HepG2 (cell line): ENCODE data around the gene AFG1L. TPM values are rescaled to one million over a fixed set of nuclear protein-coding genes. Genes with fewer than 3 reads are reported as not detected.

Source experiments
- KAT8 ChIP-seq: IDR thresholded peaks from 2 replicates; pipeline ENCODE4 v1.6.1; 2016; ENCODE audit warnings: missing genetic modification reagents, missing compliant biosample characterization
- ZNF607 ChIP-seq: sonication (generic); formaldehyde crosslinking; IDR thresholded peaks from 2 replicates; pipeline ENCODE4 v1.5.1; 2020; ENCODE audit warnings: missing genetic modification reagents, mild to moderate bottlenecking, borderline replicate concordance
- polyA plus RNA-seq, 8 experiments: library from polyadenylated mRNA; depleted of rRNA in 3 of 8; stranded (reverse) in 7 of 8; unstranded in 1 of 8; fragments of >200 nt; fragmentation: Illumina TruSeq in 4 of 8; extraction: Trizol in 4 of 8; gene quantifications; 2 replicates each; pipeline versions ENCODE4 v1.2.1 to v1.2.3, GENCODE V29; 2011 to 2016; ENCODE audit warnings: low read depth in 4 of 8, missing spikeins in 1 of 8, mixed read lengths in 1 of 8; ENCODE audit not compliant: insufficient read depth in 1 of 8
- total RNA-seq, 5 experiments: library from RNA; depleted of rRNA; stranded (reverse); fragments of >200 nt; fragmentation: Illumina TruSeq; extraction: Trizol; gene quantifications; 2 replicates each; pipeline ENCODE4 v1.2.3, GENCODE V29; 2016; ENCODE audit warnings: low read depth in 1 of 5
- TF ChIP-seq, protein P1 (sequence below), 2 experiments: sonication (generic) in 1 of 2; formaldehyde crosslinking in 1 of 2; IDR thresholded peaks; 2 replicates each; pipeline versions ENCODE4 v1.6.1 to v1.9.0; 2014 to 2022; ENCODE audit warnings: antibody characterized with exemption in 1 of 2, borderline replicate concordance in 1 of 2, inconsistent platforms in 1 of 2, low read depth in 1 of 2, missing genetic modification reagents in 1 of 2
- TF ChIP-seq, protein P2 (sequence below): sonication (generic); formaldehyde crosslinking; IDR thresholded peaks from 2 replicates; pipeline ENCODE4 v1.4.0; 2020; ENCODE audit warnings: mild to moderate bottlenecking, missing genetic modification reagents
- TF ChIP-seq, protein P3 (sequence below): sonication (generic); formaldehyde crosslinking; IDR thresholded peaks from 2 replicates; pipeline ENCODE4; 2020; ENCODE audit warnings: missing genetic modification reagents, mild to moderate bottlenecking, borderline replicate concordance
- TF ChIP-seq, protein P4 (sequence below): IDR thresholded peaks from 2 replicates; pipeline ENCODE4 v1.6.1; 2018; ENCODE audit warnings: missing genetic modification reagents, mild to moderate bottlenecking, missing compliant biosample characterization
- TF ChIP-seq, protein P5 (sequence below): sonication (generic); formaldehyde crosslinking; IDR thresholded peaks from 2 replicates; pipeline ENCODE4 v1.8.0; 2022; ENCODE audit warnings: mild to moderate bottlenecking, missing genetic modification reagents
- TF ChIP-seq, protein P6 (sequence below): sonication (generic); formaldehyde crosslinking; IDR thresholded peaks from 2 replicates; pipeline ENCODE4 v1.9.0; 2021; ENCODE audit warnings: missing genetic modification reagents, borderline replicate concordance

AFG1L gene
- total and polyA plus RNA-seq, 2 of the 13 experiments (the other 11 are each of a cell fraction or from before 2014, with no cell fraction given): 3.1 to 14.0 TPM

DNA sequence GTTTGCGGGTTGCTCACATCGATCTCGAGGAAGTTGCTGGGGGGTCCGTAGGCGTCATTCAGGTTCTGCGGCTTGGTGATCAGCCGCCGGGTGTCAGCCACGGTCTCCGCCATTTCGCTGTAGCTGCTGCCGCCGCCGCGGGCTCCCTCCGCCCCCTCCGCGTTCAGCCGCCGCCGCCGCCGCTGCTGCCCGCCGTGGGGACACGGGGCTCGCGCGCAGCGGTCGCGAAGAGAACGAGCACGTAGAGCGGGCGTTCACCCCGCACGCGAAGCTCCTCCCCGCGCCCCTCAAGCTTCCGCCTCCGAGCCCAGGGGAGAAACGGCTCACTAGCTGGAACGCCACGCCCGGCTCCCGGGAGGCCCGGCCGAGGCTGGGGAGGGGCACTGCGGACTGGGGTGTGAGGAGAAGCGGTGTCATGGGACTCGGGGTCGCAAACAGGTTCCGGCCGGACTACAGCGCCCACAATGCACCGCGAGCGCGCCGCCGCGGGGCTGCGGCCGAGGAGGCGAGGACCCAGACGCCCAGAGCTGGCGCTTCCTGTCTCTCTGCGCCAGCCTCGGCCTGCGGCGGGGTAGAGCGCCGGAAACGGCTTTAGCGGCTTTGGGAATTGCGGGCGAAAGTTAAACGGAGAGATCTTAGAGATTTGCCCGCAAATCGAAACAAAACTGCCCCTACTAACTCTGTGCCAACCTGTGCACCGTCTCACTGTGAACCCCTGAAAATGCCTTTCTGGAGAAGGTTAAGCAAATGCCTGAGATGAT lies 33.9 kb upstream of the AFG1L start, which contains the start of gene SNX3 (continued):
- TF ChIP-seq, protein P1, sequence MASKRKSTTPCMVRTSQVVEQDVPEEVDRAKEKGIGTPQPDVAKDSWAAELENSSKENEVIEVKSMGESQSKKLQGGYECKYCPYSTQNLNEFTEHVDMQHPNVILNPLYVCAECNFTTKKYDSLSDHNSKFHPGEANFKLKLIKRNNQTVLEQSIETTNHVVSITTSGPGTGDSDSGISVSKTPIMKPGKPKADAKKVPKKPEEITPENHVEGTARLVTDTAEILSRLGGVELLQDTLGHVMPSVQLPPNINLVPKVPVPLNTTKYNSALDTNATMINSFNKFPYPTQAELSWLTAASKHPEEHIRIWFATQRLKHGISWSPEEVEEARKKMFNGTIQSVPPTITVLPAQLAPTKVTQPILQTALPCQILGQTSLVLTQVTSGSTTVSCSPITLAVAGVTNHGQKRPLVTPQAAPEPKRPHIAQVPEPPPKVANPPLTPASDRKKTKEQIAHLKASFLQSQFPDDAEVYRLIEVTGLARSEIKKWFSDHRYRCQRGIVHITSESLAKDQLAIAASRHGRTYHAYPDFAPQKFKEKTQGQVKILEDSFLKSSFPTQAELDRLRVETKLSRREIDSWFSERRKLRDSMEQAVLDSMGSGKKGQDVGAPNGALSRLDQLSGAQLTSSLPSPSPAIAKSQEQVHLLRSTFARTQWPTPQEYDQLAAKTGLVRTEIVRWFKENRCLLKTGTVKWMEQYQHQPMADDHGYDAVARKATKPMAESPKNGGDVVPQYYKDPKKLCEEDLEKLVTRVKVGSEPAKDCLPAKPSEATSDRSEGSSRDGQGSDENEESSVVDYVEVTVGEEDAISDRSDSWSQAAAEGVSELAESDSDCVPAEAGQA (IDR thresholded peaks at IDR 0.05; ENCODE audit: low read depth): 0 out of 2 replicates have a peak, but pooled peaks have one; percentile 62
- TF ChIP-seq, protein P1 (CRISPR knock-in tag; IDR thresholded peaks at IDR 0.05; ENCODE audit: borderline replicate concordance): no peak
- TF ChIP-seq, protein P2, sequence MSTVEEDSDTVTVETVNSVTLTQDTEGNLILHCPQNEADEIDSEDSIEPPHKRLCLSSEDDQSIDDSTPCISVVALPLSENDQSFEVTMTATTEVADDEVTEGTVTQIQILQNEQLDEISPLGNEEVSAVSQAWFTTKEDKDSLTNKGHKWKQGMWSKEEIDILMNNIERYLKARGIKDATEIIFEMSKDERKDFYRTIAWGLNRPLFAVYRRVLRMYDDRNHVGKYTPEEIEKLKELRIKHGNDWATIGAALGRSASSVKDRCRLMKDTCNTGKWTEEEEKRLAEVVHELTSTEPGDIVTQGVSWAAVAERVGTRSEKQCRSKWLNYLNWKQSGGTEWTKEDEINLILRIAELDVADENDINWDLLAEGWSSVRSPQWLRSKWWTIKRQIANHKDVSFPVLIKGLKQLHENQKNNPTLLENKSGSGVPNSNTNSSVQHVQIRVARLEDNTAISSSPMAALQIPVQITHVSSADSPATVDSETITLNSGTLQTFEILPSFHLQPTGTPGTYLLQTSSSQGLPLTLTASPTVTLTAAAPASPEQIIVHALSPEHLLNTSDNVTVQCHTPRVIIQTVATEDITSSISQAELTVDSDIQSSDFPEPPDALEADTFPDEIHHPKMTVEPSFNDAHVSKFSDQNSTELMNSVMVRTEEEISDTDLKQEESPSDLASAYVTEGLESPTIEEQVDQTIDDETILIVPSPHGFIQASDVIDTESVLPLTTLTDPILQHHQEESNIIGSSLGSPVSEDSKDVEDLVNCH: no peak
- TF ChIP-seq KAT8 (peak; percentile 87), ZNF607 (CRISPR knock-in tag) (peak; percentile 85; the same call in 1 of the 2 replicates)
- TF ChIP-seq, protein P3, sequence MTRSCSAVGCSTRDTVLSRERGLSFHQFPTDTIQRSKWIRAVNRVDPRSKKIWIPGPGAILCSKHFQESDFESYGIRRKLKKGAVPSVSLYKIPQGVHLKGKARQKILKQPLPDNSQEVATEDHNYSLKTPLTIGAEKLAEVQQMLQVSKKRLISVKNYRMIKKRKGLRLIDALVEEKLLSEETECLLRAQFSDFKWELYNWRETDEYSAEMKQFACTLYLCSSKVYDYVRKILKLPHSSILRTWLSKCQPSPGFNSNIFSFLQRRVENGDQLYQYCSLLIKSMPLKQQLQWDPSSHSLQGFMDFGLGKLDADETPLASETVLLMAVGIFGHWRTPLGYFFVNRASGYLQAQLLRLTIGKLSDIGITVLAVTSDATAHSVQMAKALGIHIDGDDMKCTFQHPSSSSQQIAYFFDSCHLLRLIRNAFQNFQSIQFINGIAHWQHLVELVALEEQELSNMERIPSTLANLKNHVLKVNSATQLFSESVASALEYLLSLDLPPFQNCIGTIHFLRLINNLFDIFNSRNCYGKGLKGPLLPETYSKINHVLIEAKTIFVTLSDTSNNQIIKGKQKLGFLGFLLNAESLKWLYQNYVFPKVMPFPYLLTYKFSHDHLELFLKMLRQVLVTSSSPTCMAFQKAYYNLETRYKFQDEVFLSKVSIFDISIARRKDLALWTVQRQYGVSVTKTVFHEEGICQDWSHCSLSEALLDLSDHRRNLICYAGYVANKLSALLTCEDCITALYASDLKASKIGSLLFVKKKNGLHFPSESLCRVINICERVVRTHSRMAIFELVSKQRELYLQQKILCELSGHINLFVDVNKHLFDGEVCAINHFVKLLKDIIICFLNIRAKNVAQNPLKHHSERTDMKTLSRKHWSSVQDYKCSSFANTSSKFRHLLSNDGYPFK (CRISPR knock-in tag): peak; percentile 69; the same call in 1 of the 2 replicates
- TF ChIP-seq, protein P4, sequence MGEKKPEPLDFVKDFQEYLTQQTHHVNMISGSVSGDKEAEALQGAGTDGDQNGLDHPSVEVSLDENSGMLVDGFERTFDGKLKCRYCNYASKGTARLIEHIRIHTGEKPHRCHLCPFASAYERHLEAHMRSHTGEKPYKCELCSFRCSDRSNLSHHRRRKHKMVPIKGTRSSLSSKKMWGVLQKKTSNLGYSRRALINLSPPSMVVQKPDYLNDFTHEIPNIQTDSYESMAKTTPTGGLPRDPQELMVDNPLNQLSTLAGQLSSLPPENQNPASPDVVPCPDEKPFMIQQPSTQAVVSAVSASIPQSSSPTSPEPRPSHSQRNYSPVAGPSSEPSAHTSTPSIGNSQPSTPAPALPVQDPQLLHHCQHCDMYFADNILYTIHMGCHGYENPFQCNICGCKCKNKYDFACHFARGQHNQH (CRISPR knock-in tag): peak; percentile 76
- TF ChIP-seq, protein P5, sequence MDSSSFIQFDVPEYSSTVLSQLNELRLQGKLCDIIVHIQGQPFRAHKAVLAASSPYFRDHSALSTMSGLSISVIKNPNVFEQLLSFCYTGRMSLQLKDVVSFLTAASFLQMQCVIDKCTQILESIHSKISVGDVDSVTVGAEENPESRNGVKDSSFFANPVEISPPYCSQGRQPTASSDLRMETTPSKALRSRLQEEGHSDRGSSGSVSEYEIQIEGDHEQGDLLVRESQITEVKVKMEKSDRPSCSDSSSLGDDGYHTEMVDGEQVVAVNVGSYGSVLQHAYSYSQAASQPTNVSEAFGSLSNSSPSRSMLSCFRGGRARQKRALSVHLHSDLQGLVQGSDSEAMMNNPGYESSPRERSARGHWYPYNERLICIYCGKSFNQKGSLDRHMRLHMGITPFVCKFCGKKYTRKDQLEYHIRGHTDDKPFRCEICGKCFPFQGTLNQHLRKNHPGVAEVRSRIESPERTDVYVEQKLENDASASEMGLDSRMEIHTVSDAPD: 0 out of 2 replicates have a peak, but pooled peaks have one; percentile 15
- TF ChIP-seq, protein P6, sequence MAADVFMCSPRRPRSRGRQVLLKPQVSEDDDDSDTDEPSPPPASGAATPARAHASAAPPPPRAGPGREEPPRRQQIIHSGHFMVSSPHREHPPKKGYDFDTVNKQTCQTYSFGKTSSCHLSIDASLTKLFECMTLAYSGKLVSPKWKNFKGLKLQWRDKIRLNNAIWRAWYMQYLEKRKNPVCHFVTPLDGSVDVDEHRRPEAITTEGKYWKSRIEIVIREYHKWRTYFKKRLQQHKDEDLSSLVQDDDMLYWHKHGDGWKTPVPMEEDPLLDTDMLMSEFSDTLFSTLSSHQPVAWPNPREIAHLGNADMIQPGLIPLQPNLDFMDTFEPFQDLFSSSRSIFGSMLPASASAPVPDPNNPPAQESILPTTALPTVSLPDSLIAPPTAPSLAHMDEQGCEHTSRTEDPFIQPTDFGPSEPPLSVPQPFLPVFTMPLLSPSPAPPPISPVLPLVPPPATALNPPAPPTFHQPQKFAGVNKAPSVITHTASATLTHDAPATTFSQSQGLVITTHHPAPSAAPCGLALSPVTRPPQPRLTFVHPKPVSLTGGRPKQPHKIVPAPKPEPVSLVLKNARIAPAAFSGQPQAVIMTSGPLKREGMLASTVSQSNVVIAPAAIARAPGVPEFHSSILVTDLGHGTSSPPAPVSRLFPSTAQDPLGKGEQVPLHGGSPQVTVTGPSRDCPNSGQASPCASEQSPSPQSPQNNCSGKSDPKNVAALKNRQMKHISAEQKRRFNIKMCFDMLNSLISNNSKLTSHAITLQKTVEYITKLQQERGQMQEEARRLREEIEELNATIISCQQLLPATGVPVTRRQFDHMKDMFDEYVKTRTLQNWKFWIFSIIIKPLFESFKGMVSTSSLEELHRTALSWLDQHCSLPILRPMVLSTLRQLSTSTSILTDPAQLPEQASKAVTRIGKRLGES: no peak
